HepG2 (cell line): ENCODE measurements around the gene TMEM107. TPM values are rescaled to one million over a fixed set of nuclear protein-coding genes. Genes with fewer than 3 reads are reported as not detected.
A peak's percentile ranks its signal among the peaks of the same experiment; 100 is the strongest.

Source experiments
- CHD4 ChIP-seq: fragments of 200-600 bp; sonication (generic); IDR thresholded peaks from 2 replicates; pipeline ENCODE4 v1.7.0; 2017; ENCODE audit warnings: mild to moderate bottlenecking, low read length, borderline replicate concordance
- EZH2 ChIP-seq: conservative IDR thresholded peaks from 2 replicates; pipeline ENCODE4 v1.6.1; 2012; ENCODE audit warnings: mild to moderate bottlenecking, low read depth, low read length, moderate library complexity
- FLYWCH1 ChIP-seq: sonication (generic); formaldehyde crosslinking; IDR thresholded peaks from 2 replicates; pipeline ENCODE4 v1.8.1; 2023; ENCODE audit warnings: mild to moderate bottlenecking, missing genetic modification reagents
- FOSL1 ChIP-seq: sonication (generic); formaldehyde crosslinking; IDR thresholded peaks from 2 replicates; pipeline ENCODE4 v1.9.0; 2021; ENCODE audit warnings: missing genetic modification reagents, borderline replicate concordance
- GTF2F1 ChIP-seq: fragments of 150-350 bp; IDR thresholded peaks from 2 replicates; pipeline ENCODE4 v1.6.1; 2014; ENCODE audit warnings: low read length
- NCOR1 ChIP-seq: fragments of 200-600 bp; sonication (generic); IDR thresholded peaks from 2 replicates; pipeline ENCODE4 v1.7.0; 2017; ENCODE audit warnings: antibody characterized with exemption, low read length, borderline replicate concordance
- NFIB ChIP-seq: sonication (generic); formaldehyde crosslinking; IDR thresholded peaks from 2 replicates; pipeline ENCODE4 v1.9.0; 2021; ENCODE audit warnings: missing genetic modification reagents, mild to moderate bottlenecking, borderline replicate concordance
- ONECUT2 ChIP-seq: sonication (generic); formaldehyde crosslinking; IDR thresholded peaks from 2 replicates; pipeline ENCODE4 v1.4.0; 2020; ENCODE audit warnings: missing genetic modification reagents
- PCBP2 ChIP-seq: fragments of 200-400 bp; formaldehyde crosslinking; optimal IDR thresholded peaks from 2 replicates; pipeline ENCODE3; 2018; ENCODE audit warnings: low read length, low read depth; ENCODE audit not compliant: poor library complexity, severe bottlenecking
- SP4 ChIP-seq: sonication (generic); formaldehyde crosslinking; IDR thresholded peaks from 2 replicates; pipeline ENCODE4 v1.8.1; 2023; ENCODE audit warnings: mild to moderate bottlenecking, missing genetic modification reagents
- SRY ChIP-seq: sonication (generic); formaldehyde crosslinking; IDR thresholded peaks from 2 replicates; pipeline ENCODE4 v1.8.0; 2022; ENCODE audit warnings: mild to moderate bottlenecking, missing genetic modification reagents
- TBP ChIP-seq: sonication (generic); formaldehyde crosslinking; IDR thresholded peaks from 2 replicates; pipeline ENCODE4 v1.5.0; 2020; ENCODE audit warnings: missing genetic modification reagents
- THAP8 ChIP-seq: sonication (generic); formaldehyde crosslinking; IDR thresholded peaks from 2 replicates; pipeline ENCODE4 v1.5.1; 2020; ENCODE audit warnings: missing genetic modification reagents, mild to moderate bottlenecking, borderline replicate concordance
- TRAFD1 ChIP-seq: sonication (generic); formaldehyde crosslinking; IDR thresholded peaks from 2 replicates; pipeline ENCODE4 v1.5.1; 2020; ENCODE audit warnings: missing genetic modification reagents, mild to moderate bottlenecking, borderline replicate concordance
- TRIM24 ChIP-seq: sonication (generic); formaldehyde crosslinking; IDR thresholded peaks from 2 replicates; pipeline ENCODE4 v1.8.0; 2022; ENCODE audit warnings: mild to moderate bottlenecking, missing genetic modification reagents
- ZBTB3 ChIP-seq: sonication (generic); formaldehyde crosslinking; IDR thresholded peaks from 2 replicates; pipeline ENCODE4 v1.4.0; 2020; ENCODE audit warnings: low read depth, mild to moderate bottlenecking, moderate library complexity, missing genetic modification reagents, borderline replicate concordance
- ZFP37 ChIP-seq: sonication (generic); formaldehyde crosslinking; IDR thresholded peaks from 2 replicates; pipeline ENCODE4 v1.4.0; 2020; ENCODE audit warnings: missing genetic modification reagents, borderline replicate concordance
- ZKSCAN5 ChIP-seq: sonication (generic); formaldehyde crosslinking; IDR thresholded peaks from 2 replicates; pipeline ENCODE4 v1.5.1; 2020; ENCODE audit warnings: mild to moderate bottlenecking, missing genetic modification reagents
- ZNF224 ChIP-seq: sonication (generic); formaldehyde crosslinking; IDR thresholded peaks from 2 replicates; pipeline ENCODE4 v1.5.0; 2020; ENCODE audit warnings: mild to moderate bottlenecking, missing genetic modification reagents
- ZNF24 ChIP-seq: fragments of 450-650 bp; IDR thresholded peaks from 2 replicates; pipeline ENCODE4 v1.6.1; 2017; ENCODE audit warnings: antibody characterized with exemption, mild to moderate bottlenecking
- ZNF292 ChIP-seq: sonication (generic); formaldehyde crosslinking; IDR thresholded peaks from 2 replicates; pipeline ENCODE4 v1.8.1; 2022; ENCODE audit warnings: mild to moderate bottlenecking, low read depth, missing genetic modification reagents, borderline replicate concordance
- ZNF569 ChIP-seq: sonication (generic); formaldehyde crosslinking; IDR thresholded peaks from 2 replicates; pipeline ENCODE4 v1.5.0; 2020; ENCODE audit warnings: mild to moderate bottlenecking, missing genetic modification reagents, moderate library complexity, borderline replicate concordance
- ZNF672 ChIP-seq: sonication (generic); formaldehyde crosslinking; IDR thresholded peaks from 2 replicates; pipeline ENCODE4 v1.8.1; 2022; ENCODE audit warnings: missing genetic modification reagents
- ZZZ3 ChIP-seq: sonication (generic); formaldehyde crosslinking; IDR thresholded peaks from 2 replicates; pipeline ENCODE4 v1.4.0; 2020; ENCODE audit warnings: missing genetic modification reagents, mild to moderate bottlenecking, borderline replicate concordance
- polyA plus RNA-seq, 8 experiments: library from polyadenylated mRNA; depleted of rRNA in 3 of 8; stranded (reverse) in 7 of 8; unstranded in 1 of 8; fragments of >200 nt; fragmentation: Illumina TruSeq in 4 of 8; extraction: Trizol in 4 of 8; gene quantifications; 2 replicates each; pipeline versions ENCODE4 v1.2.1 to v1.2.3, GENCODE V29; 2011 to 2016; ENCODE audit warnings: low read depth in 4 of 8, missing spikeins in 1 of 8, mixed read lengths in 1 of 8; ENCODE audit not compliant: insufficient read depth in 1 of 8
- total RNA-seq, 5 experiments: library from RNA; depleted of rRNA; stranded (reverse); fragments of >200 nt; fragmentation: Illumina TruSeq; extraction: Trizol; gene quantifications; 2 replicates each; pipeline ENCODE4 v1.2.3, GENCODE V29; 2016; ENCODE audit warnings: low read depth in 1 of 5
- TF ChIP-seq, protein P1 (sequence below): sonication (generic); formaldehyde crosslinking; IDR thresholded peaks from 2 replicates; pipeline ENCODE4 v1.8.1; 2023; ENCODE audit warnings: mild to moderate bottlenecking, missing genetic modification reagents
- TF ChIP-seq, protein P2 (sequence below): sonication (generic); formaldehyde crosslinking; conservative IDR thresholded peaks from 2 replicates; pipeline ENCODE4 v1.4.0; 2020; ENCODE audit warnings: mild to moderate bottlenecking, missing genetic modification reagents, moderate library complexity

The TMEM107 gene
- total and polyA plus RNA-seq, 2 of the 13 experiments (the other 11 are each of a cell fraction or from before 2014, with no cell fraction given): 7.2 to 15.3 TPM

DNA sequence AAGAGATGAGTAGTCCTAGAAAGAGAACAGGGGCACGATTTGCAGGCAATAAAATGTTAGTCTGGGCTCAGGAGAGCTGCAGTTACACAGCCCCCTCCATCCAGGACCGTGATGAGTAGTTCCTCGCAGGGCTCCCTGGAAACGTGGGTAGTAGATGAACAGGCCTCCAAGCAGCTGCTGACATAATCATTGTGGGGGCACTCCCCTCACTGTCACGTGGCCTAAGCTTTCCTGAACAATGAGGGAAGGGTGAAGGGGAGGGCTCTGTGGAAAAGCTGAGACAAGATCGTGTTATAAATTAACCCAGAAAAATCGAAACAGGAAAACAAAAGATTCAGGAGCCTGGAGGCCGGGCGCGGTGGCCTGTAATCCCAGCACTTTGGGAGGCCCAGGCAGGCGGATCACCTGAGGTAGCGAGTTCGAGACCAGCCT, 22.6 kb downstream of the TMEM107 start (continued):
- TF ChIP-seq TRAFD1 (CRISPR knock-in tag) (no peak), EZH2 (no peak), ZNF569 (CRISPR knock-in tag) (no peak), ZBTB3 (CRISPR knock-in tag) (no peak), SP4 (no peak; the same call in 1 of the 2 replicates), CHD4 (no peak), ZNF672 (no peak), ZNF24 (no peak), ONECUT2 (CRISPR knock-in tag) (peak; percentile 82), ZNF224 (CRISPR knock-in tag) (no peak), NCOR1 (no peak; the same call in 1 of the 2 replicates), PCBP2 (no peak), GTF2F1 (no peak), ZZZ3 (CRISPR knock-in tag) (no peak), ZFP37 (no peak), TRIM24 (no peak), NFIB (no peak), ZNF292 (CRISPR knock-in tag) (no peak), FOSL1 (no peak), SRY (CRISPR knock-in tag) (no peak), FLYWCH1 (CRISPR knock-in tag) (no peak), ZKSCAN5 (CRISPR knock-in tag) (no peak), THAP8 (CRISPR knock-in tag) (no peak), TBP (CRISPR knock-in tag) (no peak)
- TF ChIP-seq, protein P1, sequence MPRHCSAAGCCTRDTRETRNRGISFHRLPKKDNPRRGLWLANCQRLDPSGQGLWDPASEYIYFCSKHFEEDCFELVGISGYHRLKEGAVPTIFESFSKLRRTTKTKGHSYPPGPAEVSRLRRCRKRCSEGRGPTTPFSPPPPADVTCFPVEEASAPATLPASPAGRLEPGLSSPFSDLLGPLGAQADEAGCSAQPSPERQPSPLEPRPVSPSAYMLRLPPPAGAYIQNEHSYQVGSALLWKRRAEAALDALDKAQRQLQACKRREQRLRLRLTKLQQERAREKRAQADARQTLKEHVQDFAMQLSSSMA (CRISPR knock-in tag): no peak
- TF ChIP-seq, protein P2, sequence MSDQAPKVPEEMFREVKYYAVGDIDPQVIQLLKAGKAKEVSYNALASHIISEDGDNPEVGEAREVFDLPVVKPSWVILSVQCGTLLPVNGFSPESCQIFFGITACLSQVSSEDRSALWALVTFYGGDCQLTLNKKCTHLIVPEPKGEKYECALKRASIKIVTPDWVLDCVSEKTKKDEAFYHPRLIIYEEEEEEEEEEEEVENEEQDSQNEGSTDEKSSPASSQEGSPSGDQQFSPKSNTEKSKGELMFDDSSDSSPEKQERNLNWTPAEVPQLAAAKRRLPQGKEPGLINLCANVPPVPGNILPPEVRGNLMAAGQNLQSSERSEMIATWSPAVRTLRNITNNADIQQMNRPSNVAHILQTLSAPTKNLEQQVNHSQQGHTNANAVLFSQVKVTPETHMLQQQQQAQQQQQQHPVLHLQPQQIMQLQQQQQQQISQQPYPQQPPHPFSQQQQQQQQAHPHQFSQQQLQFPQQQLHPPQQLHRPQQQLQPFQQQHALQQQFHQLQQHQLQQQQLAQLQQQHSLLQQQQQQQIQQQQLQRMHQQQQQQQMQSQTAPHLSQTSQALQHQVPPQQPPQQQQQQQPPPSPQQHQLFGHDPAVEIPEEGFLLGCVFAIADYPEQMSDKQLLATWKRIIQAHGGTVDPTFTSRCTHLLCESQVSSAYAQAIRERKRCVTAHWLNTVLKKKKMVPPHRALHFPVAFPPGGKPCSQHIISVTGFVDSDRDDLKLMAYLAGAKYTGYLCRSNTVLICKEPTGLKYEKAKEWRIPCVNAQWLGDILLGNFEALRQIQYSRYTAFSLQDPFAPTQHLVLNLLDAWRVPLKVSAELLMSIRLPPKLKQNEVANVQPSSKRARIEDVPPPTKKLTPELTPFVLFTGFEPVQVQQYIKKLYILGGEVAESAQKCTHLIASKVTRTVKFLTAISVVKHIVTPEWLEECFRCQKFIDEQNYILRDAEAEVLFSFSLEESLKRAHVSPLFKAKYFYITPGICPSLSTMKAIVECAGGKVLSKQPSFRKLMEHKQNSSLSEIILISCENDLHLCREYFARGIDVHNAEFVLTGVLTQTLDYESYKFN (CRISPR knock-in tag): peak; percentile 74
